ENCODE data around the gene MAGI3.

MAGI3 gene

DNA sequence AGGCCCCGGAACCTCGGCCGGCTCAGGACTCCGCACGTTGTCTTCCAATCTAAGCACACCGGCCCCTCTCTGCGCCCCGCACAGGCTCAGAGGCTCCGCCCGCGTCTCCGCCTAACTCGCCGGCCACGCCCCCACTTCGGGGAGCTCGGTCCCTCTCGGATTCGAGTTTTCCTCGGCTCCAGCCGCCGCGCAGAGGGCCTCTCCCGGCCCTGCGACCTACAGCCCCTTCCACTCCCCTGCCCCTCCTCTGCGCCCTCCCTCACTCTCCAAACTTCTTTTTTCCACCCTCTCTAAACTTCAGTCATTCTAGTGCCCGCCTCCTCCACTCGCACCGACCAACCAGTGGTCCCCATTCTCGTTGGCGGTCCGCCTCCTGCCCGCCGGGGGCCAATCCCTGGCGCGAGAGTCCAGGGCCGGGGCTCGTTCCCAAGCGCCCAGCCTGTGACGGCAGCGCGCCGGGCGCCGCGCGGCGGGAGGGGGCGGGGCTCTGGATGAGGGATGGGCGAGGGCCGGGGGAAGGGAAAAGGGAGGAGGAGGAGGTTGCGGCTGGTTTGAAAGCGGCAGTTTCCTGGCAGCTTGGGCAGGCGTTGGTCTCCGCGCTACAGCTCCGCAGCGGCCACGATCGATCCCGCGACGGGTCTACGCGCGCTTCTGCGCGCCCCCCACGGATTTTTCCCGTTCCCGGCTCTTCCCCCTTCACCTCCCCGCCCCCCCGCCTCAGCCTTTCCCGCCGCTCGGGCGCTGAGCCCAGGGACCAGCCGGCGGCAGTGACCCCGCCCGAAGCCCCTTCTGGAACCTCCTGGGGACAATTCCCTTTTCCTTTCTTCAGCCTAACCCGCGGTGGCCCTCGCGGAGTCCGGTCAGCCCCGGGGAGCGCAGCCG lies at the start of gene MAGI3:
Gene MAGI3 (plus strand): TSS at position 563 of the 882 bp plus-strand sequence. CDS start 519 bp downstream, outside the sequence.
- DNase-seq (ENCODE audit: low read depth): peak; percentile 90

DNA sequence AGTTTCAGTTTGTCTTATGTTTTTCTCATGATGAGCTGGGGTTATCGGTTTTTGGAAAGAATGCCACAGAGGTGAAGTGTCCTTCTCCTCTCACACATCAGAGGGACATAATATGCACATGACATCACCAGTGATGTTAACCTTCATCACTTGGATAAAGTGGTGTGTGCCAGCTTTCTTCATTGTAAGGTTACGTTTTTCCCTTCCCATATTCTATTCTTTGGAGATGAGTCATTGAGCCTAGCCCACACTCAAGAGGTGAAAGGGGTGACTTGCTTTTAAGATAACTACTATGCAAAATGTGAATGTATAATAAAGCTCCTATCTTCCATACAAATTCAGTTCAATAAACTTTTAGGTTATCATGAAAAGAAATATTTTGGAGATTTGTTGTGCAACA lies 36.7 kb upstream of the MAGI3 start:
- DNase-seq (ENCODE audit: low read depth): peak; percentile 19

DNA sequence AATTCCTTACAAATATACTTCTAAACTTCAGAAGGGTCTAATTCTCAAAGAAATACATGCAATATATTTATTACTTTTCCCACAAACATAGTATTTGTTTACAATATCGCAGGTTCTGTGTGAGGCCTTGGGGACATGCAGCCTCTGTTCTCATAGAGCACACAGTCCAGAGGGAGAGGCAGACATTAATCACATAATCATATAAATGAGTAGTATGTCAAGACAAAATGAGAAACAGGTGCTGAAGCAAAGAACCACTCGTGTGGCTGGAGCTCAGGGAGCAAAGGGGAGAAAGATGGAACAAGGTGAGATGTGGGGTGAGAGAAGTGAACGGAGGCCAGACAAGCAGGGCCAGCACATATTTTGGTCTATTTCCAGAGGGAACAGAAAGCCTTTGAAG lies 26.4 kb upstream of the MAGI3 start:
- no peak for DNase-seq (ENCODE audit: low read depth)

DNA sequence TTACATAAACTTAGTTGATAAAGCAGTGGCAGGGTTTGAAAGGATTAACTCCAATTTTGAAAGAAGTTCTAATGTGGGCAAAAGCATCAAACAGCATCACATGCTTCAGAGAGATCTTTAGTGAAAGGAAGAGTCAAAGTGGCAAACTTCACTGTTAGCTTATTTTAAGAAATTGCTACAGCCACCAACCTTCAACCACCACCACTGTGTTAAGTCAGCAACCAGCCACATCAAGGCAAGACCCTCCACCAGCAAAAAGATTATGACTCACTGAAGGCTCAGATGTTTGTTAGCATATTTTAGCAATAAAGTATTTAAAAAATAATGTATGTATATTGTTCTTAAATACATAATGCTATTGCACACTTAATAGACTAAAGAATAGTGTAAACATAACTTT lies 21.3 kb upstream of the MAGI3 start:
- no peak for DNase-seq (ENCODE audit: low read depth)

DNA sequence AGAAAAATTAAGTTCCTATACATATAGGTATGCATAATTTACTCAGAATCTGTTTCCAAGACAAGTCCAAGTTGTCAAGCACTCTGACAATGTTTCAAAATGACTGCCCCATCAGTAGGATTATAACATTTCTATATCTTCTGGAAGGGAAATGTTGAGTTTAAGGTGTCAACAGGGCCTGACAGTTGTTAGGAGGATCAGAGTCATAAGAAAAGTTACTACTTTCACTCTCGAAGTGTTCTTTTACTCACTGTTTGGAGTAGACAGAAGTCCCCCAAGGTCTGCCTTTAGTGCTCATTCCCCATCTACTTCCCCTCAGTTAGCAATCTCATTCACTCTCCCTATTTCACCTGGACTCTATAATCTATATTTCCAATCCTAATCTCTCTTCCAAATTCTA lies 20.6 kb upstream of the MAGI3 start:
- DNase-seq (ENCODE audit: low read depth): no peak

DNA sequence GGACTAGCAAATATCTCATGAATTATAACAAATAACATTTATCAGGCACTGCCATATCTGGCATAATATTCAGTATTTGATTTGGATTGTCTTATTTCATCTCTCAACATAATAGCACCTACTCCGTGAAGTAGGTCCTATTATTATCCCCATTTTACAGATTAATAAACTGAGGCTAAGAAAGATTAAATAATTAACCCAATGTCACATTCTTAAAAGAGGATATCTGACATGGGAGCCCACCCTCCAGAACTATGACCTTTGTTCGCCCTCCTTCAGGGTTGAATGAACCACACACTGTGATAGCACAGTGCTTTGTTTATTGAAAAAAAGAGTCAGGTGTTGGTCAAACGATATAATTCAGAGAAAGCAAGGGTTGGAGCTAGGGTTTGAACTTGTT lies 19.4 kb upstream of the MAGI3 start:
- DNase-seq (ENCODE audit: low read depth): no peak

DNA sequence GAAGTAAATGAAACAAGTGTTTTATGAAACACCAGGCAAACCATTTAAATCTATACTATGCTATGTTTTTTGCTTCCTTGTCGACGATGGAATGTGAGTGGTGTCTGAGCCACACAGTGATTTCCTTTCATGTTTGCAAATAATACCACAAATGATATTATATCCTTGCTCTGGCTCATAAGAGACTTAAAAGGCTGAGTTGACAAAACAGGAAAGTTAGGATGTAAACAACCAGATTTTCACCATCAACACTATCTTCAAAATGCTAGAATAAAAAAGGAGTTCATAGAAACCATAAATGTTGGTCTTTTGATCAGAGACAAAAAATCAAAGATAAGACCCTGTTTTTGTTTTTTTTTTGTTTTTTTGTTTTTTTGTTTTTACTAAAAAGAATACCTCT lies 17.8 kb upstream of the MAGI3 start:
- DNase-seq (ENCODE audit: low read depth): no peak

DNA sequence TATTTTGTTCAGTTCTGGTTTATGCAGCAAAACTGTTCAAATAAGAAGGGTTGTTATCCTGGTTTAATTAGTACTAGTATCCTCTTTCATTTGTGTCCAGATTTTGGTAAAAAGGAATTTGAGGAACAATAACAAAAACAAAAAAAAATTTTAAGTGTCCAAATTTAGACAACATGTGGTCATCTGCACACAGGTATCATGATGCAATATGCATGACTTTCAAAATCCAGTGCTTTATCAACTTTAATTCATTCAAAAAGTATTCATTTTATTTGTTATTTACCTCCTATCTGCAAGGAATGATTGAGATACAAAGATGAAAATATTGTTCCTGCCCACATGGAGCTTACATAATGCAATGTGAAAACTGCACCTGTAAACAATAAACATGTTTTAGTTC lies 16.7 kb upstream of the MAGI3 start:
- DNase-seq (ENCODE audit: low read depth): no peak

DNA sequence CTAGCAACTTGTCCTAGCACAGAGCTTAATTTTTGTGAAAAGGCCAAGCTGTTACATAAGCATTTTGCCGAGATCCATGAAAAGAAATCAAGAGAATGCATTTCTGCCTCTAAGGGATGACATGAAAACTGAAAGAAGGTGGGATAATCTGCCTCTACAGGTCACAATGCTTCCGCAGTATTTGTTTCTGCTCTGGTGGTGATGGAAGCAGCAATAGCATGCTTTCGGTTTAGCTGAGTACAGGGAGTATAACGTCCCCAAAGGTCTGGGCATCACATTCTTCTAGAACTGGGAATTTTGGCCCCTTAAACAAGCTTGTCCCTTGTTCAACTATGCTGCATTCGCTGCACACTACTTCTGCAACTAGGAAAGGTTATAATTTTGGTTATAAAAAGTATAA lies 14.4 kb upstream of the MAGI3 start:
- DNase-seq (ENCODE audit: low read depth): no peak

DNA sequence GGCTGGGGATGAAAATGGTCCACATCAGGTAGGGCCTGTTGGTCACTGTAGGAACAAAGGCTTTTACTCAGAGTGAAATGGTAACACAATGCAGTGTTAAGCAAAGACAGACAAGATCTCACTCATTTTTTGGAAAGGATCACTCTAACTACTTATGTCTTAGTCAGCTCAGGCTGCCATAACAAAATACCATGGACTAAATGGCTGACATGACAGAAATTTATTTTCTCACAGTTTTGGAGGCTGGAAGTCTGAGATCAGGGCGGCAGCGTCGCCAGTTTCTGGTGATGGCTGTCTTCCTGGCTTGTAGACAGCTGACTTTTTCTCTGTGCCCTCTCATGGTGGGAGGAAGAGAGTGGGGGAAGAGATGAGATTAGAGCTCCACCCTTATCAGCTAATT lies 10.2 kb upstream of the MAGI3 start:
- DNase-seq (ENCODE audit: low read depth): no peak

DNA sequence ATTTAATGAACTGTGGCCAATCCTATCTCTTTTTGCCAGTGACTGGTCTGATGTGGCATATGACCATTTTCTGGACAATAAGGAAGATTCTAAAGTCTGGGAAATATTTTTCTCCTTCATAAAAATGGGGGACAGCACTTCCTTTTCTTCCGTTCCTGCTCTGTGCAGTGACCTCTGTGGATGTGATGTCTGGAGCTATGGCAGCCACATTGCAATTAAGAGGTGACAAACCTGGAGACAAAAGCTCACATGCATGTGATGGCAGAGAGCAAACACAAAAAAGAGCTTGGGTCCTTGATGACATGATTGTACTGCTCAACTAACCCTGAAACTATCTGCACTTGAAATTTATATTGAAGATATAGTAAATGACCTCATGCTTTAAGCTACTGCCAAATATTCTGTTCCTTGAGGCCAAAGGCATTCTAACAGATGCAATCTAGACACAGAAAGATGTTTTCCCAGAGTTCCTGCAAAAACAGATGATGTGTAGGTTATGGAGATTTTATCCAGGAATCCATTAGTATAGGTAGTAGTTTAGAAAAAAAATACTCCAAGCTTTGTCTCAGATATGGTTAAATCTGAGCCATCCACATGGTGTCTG lies 2.2 kb upstream of the MAGI3 start:
- no peak for DNase-seq (ENCODE audit: low read depth)

DNA sequence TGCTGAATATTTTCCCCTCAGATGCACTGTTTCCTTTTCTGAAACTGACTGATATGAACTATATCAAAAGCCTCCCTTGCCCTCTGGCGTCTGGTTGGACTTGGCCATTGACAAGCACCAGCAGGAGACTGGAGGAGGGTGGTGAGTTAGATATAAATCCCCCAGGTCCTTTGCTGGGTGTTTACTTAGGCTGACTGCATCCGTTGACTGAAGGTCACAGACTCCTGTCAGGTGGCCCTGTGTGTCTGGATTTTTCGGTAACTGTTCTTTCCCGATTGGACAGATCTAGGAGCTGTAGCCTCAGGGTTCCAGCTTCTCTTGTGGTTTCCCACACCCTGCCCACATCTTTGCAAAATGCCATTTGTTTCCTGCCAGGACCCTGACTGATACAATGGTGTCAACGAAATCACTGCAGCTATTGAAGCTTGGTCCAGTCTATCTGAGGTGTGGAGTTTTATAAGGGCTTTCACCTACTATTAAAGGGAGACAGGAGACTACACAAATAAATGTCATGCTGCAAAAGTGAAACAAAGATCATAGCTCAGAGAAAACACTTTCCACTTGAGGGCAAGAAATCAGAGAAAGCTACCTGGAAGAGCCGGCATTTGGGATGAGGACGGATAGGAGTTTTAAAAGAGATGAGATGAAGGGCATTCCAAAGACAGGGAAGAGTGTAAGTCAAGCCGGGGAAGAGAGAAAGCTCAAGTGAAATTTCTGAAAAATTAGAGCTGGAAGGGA lies 1.5 kb upstream of the MAGI3 start:
- DNase-seq (ENCODE audit: low read depth): no peak

DNA sequence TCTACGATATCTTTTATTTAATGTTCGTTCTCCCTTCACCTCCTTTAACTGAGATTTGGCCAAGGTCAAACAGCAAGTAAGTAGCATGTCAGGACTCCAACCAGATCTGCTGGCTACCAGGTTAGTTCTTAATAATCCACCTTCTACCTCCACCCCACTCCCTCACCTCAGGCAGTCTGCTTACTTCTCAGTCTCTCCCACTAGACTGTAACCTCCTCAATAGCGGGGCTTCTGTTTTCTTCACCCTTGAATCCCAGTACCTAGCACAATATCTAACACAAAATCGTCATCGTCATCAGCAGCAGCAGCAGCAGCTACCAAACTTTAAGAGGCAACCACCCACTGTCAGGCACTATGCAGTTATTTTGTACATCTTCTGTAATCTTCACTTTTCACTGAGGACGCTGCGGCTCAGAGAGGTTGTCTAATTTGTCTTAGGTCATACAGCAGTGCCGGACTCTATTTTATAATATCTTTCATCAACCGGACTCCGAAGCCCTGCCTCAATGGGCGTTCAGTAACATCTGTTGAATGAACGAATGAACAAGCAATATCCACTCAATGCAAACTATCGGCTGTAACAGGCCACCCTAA lies 859 bp upstream of the MAGI3 start:
- no peak for DNase-seq (ENCODE audit: low read depth)

DNA sequence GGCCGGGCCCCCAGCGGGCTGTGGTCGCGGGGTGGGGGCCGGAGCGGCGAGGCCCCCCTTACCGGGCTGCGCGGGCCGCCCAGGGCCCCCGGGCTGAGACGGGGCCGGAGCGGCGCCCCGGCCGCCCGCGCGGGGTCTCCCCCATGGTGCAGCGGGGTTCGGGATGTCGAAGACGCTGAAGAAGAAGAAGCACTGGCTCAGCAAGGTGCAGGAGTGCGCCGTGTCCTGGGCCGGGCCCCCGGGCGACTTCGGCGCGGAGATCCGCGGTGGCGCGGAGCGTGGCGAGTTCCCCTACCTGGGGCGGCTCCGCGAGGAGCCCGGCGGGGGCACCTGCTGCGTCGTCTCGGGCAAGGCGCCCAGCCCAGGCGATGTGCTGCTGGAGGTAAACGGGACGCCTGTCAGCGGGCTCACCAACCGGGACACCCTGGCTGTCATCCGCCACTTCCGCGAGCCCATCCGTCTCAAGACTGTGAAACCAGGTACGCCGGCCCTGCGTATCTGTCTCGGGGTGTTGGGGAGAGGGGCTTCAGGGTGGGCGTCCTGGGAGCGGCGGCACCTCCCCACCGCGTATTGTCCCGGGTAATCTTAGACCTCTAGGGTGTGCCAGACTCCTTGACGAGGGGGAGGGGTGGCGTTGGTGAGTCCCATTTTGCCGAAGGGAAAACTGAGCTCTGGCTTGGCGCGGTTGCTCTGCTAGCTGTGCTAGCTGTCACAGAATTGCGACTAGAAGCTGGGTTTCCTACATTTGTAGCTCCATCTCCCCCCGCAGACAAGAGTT lies 745 bp downstream of the MAGI3 start:
- no peak for DNase-seq (ENCODE audit: low read depth)

DNA sequence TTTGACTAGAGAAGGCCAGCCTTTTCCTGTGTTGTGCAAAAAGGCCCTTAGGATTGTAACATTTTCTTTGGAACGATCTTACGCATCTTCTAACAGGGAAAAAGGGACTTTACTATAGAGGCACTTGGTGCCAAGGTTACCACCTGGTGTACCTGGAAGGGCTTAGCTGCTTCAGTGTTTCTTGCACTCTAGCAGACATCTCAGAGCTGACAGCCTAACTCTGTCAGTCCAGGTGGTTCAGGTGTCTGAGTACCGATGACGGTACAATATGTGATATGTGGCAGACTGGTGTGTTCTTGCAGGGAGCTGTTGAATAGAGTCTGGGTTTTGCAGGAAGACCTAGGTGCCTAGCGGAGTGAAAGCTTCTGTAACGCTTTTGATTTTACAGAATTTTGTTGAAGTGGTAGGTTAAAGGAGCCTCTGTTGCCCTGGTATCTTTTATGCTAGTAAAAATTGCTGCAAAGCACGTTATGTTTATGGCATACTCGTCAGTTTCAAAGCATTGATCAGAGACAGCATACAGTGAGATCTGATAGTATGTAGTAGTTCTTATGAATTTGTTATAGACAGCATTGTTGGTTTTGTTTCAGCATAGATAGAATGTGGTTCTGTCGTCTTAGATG lies 1.4 kb downstream of the MAGI3 start:
- DNase-seq (ENCODE audit: low read depth): no peak

DNA sequence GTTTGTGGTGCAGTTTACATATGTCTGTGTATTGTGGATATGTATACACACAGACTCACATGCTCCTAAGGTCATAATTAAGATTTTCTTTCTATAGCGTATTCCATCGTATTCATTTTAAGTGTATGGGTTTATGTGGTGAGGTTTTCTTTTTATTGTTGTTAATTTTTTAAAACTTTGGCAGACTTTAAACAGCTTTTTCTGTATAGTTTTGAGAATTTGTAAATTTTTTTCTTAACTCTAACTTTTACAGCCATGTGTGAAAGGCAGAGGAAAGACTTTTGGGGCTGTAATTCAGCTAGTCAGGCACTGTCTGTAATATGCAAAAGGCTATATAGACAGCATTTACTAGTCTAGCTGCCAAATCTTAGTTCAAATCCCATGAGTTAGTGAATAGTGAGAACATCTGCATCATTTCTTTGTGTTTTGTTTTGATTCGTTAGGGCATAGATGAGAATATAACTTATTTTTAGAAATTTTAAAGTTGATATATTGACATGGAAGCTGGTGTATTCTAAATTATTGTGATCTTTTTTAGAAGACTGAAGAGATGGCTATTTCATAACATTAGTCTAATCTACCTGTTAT lies 2.3 kb downstream of the MAGI3 start:
- no peak for DNase-seq (ENCODE audit: low read depth)

DNA sequence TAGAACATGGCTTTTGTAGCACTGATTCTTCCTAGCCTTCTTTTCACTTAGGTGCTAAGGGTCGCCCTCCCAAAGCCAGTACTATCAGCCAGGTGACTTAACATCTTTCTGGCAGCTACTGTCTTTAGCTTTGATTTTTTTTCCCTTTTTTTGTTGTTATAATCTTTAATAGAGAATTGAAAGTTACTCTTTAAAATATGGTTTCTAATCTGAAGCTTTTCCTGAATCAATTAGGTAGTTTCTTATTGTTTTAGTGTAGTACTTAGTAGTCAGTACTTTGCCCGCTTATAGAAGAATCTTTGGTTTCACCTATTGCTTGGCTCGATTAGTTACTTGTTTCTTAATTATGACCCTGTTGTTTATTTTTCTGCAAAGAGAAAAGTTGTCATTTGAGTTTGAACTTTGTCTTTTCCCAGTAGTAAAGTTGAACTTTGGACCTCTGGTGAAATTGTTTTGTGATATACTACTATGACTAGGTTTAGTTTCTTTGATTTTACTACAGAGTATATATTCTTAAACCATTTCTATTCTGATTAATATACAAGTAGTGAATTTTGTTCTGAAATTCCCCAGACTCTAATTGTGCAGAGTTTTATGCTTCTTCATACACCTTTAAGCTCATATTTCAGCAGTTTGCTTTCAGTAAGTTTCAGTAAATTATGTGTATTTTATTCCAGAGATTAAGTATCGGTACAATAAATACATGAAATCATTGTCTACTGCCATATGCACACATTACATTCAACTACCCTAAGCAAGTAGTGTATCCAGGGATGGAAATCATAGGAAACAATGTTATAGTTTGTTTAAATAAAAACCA lies 3.9 kb downstream of the MAGI3 start:
- no peak for DNase-seq (ENCODE audit: low read depth)

DNA sequence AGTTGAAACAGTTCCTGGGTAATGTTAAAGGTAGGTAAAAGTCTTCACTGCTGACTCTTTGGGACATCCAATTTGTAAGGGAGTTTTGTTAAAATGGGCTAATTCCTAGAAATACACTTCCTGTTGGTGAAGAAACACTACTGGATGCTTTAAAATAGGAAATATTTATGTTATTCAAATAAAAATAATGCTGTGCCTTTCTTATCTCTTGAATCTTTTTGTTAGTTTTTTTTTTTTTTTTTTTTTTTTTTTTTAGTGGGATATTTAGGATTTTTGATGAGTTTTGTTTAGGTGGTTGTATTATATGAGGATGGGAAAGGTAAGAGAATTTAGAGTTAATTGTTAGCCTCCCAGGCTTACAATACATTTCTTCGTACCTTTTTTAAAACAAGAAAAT lies 4.5 kb downstream of the MAGI3 start:
- no peak for DNase-seq (ENCODE audit: low read depth)

DNA sequence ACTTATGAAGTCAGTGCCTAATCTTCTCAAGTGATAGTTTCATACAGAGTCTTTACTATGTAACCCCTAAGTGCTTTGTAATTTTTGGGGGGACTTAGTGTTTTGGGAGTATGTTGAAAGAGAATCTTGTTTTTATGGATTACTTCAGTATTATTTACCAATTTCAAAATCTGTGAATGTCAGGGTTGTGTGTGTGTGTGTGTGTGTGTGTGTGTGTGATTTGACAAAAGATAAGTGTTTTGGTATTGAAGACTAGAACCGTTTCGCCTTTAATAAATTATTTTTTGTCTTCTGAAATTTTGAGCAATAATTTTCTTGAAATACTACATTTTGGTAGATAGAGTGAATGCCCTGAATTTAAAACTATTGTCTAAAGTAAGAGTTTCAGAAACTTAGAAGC lies 5.8 kb downstream of the MAGI3 start:
- DNase-seq (ENCODE audit: low read depth): no peak

DNA sequence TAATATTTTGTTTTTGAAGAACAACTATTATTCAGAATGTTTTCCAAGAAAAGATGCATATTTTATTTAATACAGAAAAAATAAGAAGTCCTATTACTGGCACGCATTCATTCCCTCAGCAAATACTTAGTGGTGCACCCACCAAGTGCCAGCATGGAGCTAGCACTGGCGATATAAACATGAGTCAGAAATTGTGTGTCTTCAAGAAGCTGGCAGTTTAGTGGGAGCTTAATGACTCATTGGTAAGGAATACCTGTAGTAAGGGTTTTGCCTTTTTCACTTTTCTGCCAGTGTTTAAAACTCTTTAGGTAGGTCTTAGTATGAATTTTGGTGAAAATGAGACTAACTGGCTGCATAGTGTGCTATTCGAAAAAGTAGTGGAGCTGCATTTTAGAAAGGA lies 6.3 kb downstream of the MAGI3 start:
- DNase-seq (ENCODE audit: low read depth): peak; percentile 37

Measured in HS-5 (cell line).